Measurements from ENCODE around the gene PCDHGA3.

GRCh38 chr5:141389153-141390042 is 45.8 kb downstream of the PCDHGA3 start:
- TF ChIP-seq POLR2A (IDR thresholded peaks at IDR 0.05) (no peak), CTCF (IDR thresholded peaks at IDR 0.05) (no peak), POLR2AphosphoS5 (IDR thresholded peaks at IDR 0.05) (no peak)

Data from prostate gland (tissue), 2 donors.